Activated CD8-positive, alpha-beta memory T cell treated with anti-CD3 and anti-CD28 coated beads for 36 hours (primary cell): Measurements from ENCODE around the gene SLC39A12. TPM values are rescaled to one million over a fixed set of nuclear protein-coding genes. Genes with fewer than 3 reads are reported as not detected.
"Not testable (repeated sequence)": the region's sequence is repeated elsewhere in the genome, so short reads cannot be mapped to it uniquely, and the experiment has no call there.

Experiments
- CTCF ChIA-PET: fragments of 350-600 bp; sonication (Branson Sonifier 250); formaldehyde crosslinking; loops from one replicate; lab custom pipeline; 2021; ENCODE audit warnings: antibody characterized with exemption; lab: Charles Lee
- POLR2A ChIA-PET: fragments of 350-600 bp; sonication (Branson Sonifier 250); formaldehyde crosslinking; loops from one replicate; lab custom pipeline; 2021; ENCODE audit warnings: antibody characterized with exemption; lab: Charles Lee
- total RNA-seq, 2 experiments: library from RNA; stranded (reverse); gene quantifications; one replicate each; pipeline ENCODE4 v1.2.3, GENCODE V29; 2021

SLC39A12 gene
- total RNA-seq: not detected

GRCh38 chr10:17951868-17952371, at the start of gene SLC39A12:
Gene SLC39A12 (plus strand): TSS chr10:17951918. CDS start chr10:17953277, 1,359 bp downstream.
- CTCF ChIA-PET: interaction anchor here (0.6 kb wide), 1 partner anchor 112 kb away, joined by 4 read pairs; no protein-coding TSS in a partner anchor
- POLR2A ChIA-PET: no interaction called here

GRCh38 chr10:17904564-17904963, 47.2 kb upstream of the SLC39A12 start:
- POLR2A ChIA-PET: no interaction called here
- CTCF ChIA-PET: no interaction called here

GRCh38 chr10:17905491-17905890, 46.2 kb upstream of the SLC39A12 start:
- ChIA-PET CTCF (no interaction called here), POLR2A (no interaction called here)

- ChIA-PET CTCF (no interaction called here), POLR2A (no interaction called here)
Measured at GRCh38 chr10:17906002-17906401, 45.7 kb upstream of the SLC39A12 start.

GRCh38 chr10:17907641-17908040, 44.1 kb upstream of the SLC39A12 start:
- ChIA-PET CTCF (no interaction called here), POLR2A (no interaction called here)

- CTCF ChIA-PET: no interaction called here
- POLR2A ChIA-PET: no interaction called here
Measured at GRCh38 chr10:17910125-17910789, 41.5 kb upstream of the SLC39A12 start.

GRCh38 chr10:17912754-17913153, 39.0 kb upstream of the SLC39A12 start:
- ChIA-PET CTCF (no interaction called here), POLR2A (no interaction called here)

- POLR2A ChIA-PET: no interaction called here
- CTCF ChIA-PET: no interaction called here
Measured at GRCh38 chr10:17913604-17914003, 38.1 kb upstream of the SLC39A12 start.

GRCh38 chr10:17914169-17915045, 37.3 kb upstream of the SLC39A12 start:
- ChIA-PET POLR2A (no interaction called here), CTCF (no interaction called here)

- ChIA-PET CTCF (no interaction called here), POLR2A (no interaction called here)
Measured at GRCh38 chr10:17915181-17915580, 36.5 kb upstream of the SLC39A12 start.

- CTCF ChIA-PET: no interaction called here
- POLR2A ChIA-PET: no interaction called here
Measured at GRCh38 chr10:17918187-17918903, 33.4 kb upstream of the SLC39A12 start.

GRCh38 chr10:17921378-17921777, 30.3 kb upstream of the SLC39A12 start:
- ChIA-PET CTCF (interaction anchor here (0.6 kb wide), 1 partner anchor 27 kb away, joined by 3 read pairs; no protein-coding TSS in a partner anchor), POLR2A (no interaction called here)

- POLR2A ChIA-PET: no interaction called here
- CTCF ChIA-PET: no interaction called here
Measured at GRCh38 chr10:17923728-17924127, 28.0 kb upstream of the SLC39A12 start.

GRCh38 chr10:17943033-17943745, 8.5 kb upstream of the SLC39A12 start:
- CTCF ChIA-PET: no interaction called here
- POLR2A ChIA-PET: no interaction called here

- CTCF ChIA-PET, POLR2A ChIA-PET: not testable (repeated sequence)
Measured at GRCh38 chr10:17950269-17950668, 1.4 kb upstream of the SLC39A12 start.

- POLR2A ChIA-PET: no interaction called here
- CTCF ChIA-PET: no interaction called here
Measured at GRCh38 chr10:17950726-17951125, 992 bp upstream of the SLC39A12 start.

GRCh38 chr10:17954372-17954771, 2.7 kb downstream of the SLC39A12 start:
- POLR2A ChIA-PET, CTCF ChIA-PET: not testable (repeated sequence)

- ChIA-PET CTCF (no interaction called here), POLR2A (no interaction called here)
Measured at GRCh38 chr10:17954861-17955260, 3.1 kb downstream of the SLC39A12 start.

- CTCF ChIA-PET: no interaction called here
- POLR2A ChIA-PET: no interaction called here
Measured at GRCh38 chr10:17958049-17958448, 6.3 kb downstream of the SLC39A12 start.
